Ramos (cell line): ENCODE measurements around the gene ACVR1B.

Experiments used
- in situ Hi-C: fragments of 300-500 bp; cut with MboI; formaldehyde crosslinking; loops from one replicate; pipeline ENCODE4 v1.14.3; 2022; ENCODE audit warnings: low sequenced_read_pairs; ENCODE audit not compliant: unreplicated experiment

Gene ACVR1B

DNA sequence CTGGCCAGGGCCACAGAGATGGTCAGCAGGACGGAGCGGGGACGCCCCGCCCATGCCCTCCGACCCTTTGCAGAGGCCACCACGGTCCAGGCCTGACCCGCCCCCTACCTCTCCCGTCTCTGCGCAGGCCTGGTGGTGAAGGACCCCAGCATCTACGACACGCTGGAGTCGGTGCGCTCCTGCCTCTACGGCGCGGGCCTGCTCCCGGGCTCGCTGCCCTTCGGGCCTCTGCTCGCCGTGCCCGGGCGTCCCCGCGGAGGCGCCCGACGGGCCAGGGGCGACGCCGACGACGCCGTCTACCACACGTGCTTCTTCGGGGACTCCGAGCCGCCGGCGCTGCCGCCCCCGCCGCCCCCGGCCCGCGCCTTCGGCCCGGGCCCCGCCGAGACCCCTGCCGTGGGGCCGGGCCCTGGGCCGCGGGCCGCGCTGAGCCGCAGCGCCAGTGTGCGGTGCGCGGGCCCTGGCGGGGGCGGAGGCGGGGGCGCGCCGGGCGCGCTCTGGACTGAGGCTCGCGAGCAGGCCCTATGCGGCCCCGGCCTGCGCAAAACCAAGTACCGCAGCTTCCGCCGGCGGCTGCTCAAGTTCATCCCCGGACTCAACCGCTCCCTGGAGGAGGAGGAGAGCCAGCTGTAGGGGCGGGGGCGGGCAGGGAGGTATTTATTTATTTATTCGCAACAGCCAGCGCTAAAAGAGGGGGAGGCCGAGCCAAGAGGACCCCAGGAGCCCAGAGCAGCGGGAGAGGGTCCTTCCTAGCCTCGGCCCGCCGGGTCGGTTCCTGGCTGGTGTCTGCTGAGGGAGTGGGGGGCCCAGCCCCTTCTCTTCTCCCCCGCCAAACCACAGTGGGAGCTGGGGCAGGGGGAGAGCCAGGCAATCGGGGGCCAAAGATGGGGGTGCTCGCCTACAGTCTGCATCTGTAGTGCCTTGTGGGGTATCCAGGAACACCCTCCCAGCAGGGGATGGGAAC is 63.4 kb downstream of the ACVR1B start:
- in situ Hi-C loops: no loop called here

DNA sequence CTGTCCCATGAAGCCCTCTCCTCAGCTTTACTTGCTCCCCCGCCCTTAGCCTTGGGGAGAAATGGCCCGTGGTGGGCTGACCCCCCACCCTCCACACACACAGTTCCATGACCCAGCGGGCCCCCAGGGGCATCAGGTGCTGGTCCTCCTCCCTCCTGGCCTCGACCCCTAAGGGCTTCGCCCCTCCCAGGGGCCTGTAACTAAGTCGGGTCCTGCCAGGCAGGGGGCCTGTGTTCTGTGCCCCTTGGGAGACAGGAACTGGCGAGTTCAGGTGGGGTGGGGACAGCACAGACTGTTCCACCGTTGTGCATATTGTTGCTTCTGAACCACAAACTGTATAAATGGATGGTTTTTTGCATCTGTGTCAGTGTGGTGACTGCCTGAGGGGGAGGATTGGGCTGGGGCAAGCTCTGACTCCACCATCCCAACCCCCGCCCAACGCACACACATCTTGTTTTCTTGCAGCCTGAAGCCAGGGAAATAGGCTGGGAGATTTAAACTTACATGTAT is 64.1 kb downstream of the ACVR1B start:
- in situ Hi-C loops: no loop called here

DNA sequence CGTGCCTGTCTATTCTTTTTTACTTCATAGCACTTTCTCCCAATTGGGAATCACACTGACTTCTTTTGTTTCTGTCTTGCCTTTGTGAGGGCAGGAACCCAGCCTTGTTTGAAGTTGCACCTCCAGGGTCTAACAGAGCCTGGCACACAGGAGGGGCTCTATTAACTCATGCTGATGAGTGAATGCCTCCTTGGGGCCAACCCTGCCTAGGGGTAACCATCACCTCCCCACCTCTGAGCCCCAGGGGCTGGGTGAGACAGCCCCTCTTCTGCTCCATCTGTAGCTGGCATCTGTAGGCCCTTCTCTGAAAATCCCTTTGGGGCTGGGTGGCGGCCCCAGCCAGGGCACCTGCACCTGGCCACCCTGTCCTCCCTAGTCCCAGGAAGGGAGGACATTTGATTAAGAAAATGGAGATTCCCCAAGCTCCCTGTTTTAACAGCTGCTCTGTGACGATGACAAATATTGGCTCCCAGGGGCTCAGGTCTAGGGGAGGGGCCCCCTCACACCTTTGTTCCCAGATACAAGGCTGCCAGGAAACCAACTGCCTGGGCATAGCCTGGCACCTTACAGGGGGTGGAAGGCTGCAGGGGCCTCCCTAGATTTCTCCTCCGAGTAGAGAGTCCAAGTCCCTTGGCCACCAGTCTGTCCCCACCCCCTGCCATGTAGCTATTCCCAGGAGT is 67.1 kb downstream of the ACVR1B start:
- in situ Hi-C loops: no loop called here

DNA sequence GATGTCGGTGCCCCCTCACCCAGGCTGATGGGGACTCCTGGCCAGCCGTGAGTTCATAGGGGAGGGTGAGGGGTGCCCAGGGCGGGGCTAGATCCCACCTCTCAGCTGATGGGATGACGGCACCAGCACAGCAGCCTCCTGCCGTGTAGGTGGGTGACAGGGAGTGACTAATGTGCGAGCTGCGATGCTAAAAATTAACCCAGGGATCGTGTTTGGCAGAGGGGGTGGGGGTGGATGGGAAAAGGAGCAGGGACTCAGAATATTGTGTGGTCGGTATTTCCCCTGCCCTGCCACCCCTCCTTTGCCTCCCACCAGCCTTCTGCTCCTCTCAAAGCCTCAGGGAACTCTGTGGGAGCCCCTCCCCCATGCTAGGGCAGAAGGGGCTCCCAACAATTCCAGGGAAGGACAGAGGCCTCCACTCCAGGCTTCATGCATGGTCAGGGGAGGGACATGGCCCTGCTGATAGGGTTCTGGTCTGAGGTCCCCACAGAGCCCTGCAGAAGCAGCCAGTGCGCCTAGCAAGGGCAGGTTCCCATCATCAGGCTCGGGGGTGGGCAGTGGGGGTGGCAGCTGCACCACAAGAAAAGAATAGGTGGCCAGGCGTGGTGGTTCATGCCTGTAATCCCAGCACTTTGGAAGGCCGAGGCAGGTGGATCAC is 67.7 kb downstream of the ACVR1B start:
- in situ Hi-C loops: no loop called here

DNA sequence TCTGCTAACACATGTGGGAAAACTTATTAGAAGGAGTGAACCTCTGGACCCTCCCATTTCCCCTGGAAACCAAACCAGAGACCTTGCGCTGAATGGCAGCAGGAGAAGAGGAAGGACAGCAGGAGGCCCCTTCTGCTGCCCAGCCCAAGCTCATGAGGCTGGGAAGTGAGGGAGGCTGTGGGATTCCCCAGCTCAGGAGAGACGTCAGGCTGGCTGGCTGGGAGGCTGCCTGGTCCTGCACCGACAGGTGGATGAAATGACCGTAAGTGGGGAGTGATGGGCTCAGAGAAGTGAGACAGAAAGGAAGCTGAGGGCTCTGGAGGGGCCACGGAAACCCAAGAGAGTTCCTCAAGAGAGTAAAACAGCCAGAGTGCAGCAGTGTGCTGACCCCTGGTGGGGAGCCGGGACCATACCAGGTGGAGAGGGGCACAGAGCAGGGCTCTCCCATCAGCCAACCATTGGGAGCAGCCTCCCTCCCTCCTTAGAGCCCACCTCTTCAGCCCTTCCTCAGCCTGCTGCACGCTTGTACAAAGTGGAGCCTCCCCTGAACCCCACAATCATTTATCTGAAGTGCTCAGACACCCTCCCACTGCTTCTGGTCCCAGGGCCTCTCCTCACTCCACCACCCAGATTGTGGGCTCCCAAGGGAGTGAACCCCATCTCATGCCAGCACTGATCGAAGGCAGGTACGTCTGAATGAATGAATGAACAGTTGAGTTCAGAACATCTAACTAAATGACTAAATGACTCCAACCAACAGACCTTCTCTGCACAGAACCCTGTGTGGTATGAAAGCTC is 69.2 kb downstream of the ACVR1B start:
- in situ Hi-C loops: no loop called here

DNA sequence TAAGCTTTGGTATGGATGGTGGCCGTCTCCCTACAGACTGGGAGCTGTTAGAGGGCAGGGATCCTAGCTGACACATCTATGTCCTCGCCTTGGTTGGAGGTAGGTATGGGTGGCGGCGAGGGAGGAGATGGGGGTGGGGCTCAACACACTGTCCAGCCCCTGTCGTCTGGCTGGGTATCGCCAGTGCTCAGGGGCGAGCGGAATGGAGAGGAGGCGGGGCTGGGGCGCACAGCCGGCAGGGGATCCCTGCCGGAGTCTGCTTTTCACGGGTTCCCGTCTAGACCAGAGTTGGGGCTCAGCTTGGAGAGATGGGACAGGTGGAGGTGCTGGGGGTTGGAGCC is 71.3 kb downstream of the ACVR1B start:
- in situ Hi-C loops: no loop called here

DNA sequence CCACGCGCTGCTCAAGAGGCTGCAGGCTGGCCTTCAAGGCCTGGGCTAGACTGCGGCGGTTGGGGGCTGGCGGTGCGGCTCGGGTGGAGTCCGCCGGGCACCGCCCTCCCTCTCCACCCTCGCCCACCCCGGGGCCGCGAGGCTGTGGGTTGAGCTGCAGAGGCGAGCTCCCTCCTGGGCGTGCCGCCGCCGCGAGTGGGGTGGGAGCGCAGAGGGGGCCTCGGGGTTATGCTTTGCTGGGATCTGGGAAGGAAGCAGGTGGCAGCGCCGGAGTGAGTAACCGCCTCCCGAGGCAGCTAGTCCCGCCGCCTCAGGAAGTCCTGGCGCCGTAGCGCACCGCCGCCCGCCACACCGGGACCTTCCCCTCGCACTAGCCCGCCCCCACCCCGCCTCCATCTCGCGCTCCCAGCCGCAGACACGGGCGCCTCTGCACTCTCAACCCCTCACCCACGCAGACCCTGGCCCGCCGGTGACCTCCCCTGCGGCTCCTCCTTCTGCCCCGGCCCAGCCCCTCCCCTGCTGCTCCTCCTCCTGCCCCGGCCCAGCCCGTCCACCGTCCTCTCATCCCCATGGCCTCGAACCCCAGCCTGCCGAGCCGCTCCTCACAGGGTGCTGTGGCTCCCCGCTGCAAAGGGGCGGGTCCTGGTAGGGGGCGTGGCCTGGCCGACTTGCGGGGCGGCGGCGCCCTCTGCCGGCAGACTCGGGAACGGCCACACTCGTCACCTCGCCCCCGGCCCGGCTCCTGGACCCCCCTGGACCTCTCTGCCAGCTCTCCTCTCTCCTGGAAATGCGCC is 71.9 kb downstream of the ACVR1B start:
- in situ Hi-C loops: no loop called here

DNA sequence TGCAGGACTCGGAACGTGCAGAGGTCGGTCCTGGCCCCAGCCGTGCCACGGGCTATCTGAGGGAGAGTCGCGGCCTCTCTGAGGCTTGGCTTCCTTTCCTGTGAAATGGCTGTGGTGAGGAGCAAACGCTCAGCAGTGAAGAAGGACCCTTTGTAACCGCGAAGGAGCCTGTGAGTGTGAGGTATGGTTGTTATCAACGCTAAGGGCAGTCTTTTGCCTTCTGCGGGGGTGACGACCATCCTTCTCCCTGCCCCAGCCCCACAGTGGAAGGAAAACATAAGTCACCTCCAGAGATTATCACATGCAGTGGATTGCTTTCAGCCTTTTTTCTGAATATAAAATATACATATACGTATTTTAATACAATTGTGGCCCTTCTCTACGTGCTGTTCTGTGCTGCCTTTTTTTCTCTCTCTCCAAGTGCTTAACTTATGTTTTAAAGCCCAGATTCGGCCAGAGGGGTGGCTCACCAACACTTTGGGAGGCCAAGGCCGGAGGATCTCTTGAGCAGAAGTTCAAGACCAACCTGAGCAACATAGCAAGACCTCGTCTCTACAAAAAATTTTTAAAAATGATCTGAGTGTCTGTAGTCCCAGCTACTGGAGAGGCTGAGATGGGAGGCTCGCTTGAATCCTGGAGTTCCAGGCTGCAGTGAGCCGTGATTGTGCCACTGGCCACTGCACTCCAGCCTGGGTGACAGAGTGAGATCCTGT is 72.6 kb downstream of the ACVR1B start:
- in situ Hi-C loops: no loop called here

DNA sequence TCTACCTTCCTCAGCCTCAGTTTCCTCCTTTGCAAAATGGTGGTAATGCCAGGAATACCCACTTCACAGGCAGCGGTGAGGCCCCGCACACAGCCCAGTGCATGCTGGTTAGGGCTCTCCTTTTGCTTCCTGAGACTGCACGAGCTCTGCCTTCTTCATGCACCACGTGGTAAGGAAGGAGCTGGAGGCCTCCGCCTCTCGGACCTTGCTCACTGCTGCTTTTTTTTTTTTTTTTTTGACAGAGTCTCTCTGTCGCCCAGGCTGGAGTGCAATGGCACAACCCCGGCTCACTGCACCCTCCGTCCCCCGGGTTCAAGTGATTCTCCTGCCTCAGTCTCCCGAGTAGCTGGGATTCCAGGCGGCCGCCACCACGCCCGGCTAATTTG is 73.3 kb downstream of the ACVR1B start:
- in situ Hi-C loops: loop anchor here (5.0 kb wide), 2 partner anchors 57 to 92 kb away; no protein-coding TSS in a partner anchor

DNA sequence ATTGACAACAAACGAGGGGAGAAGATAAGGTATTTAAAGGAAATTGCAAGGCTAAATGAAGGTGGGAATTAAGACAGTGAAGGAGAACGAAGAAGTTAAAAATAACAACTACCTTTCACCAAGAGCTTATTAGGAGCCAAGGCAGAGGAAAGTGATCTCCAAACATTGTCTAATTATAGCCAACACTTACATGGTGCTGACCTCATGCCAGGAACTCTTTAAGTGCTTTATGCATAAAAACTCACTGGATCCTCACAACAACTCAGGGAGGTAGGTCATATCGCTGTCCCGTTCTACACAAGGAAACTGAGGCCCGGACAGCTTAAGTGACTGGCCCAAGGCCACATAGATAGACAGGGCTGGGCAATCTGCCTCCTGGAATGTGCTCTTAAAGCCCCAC is 74.8 kb downstream of the ACVR1B start:
- in situ Hi-C loops: loop anchor here (5.0 kb wide), 2 partner anchors 56 to 91 kb away; no protein-coding TSS in a partner anchor

DNA sequence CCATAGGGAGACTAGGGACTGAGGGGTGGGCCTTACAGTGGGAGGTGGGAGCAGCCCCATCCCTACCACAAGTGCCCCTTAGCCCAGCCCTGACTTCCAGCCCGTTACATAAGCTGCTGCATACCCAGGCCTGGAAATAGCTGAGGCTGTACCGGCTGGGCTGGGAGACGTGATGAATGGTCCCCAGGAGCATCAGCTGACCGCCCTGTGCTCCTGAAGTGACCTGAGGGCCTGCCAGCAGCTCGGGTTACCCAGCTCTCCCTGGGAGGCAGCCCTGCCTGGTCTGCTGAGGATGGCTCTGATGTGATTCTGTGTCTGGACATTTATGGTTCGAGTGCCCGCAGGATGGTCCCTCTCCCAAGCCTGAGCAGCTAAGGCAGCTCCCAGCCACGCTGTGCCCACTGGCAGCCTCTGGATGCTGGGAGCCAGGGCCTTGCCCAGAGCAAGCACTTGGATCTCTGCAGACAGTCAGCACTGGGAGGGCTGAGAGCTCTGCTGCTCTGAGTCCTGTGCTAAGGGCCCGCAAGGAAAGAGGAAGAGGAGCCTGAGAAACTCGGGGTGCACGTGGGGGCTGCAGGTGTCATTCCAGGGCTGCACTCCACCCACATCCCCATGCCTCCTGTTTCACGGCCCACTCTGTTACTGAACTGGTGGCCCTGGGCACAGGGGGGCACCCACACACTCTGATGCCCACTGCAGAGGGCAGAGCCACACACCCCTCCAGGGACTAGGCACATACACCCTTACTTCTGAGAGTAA is 75.8 kb downstream of the ACVR1B start:
- in situ Hi-C loops: loop anchor here (5.0 kb wide), 2 partner anchors 55 to 90 kb away; no protein-coding TSS in a partner anchor

DNA sequence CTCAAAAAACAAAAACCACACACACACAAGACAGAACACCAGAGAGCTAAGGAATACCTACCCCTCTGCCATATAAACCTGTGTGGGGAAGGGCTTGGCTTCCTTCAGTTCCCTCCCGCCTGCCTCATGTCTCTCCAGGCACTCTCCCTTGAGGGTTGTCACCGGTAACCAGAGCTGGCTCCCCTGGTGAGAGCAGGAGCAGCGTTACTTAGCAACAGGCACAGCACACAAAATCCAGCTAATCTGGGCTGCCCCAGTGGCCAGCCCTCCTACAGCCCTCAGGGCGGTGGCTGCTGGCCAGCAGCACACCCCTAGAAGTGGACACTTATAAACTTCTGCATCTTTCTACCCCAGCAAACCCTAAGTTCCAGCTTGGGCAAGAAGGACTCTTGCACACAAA is 78.2 kb downstream of the ACVR1B start:
- in situ Hi-C loops: loop anchor here (5.0 kb wide), 2 partner anchors 53 to 88 kb away; no protein-coding TSS in a partner anchor

DNA sequence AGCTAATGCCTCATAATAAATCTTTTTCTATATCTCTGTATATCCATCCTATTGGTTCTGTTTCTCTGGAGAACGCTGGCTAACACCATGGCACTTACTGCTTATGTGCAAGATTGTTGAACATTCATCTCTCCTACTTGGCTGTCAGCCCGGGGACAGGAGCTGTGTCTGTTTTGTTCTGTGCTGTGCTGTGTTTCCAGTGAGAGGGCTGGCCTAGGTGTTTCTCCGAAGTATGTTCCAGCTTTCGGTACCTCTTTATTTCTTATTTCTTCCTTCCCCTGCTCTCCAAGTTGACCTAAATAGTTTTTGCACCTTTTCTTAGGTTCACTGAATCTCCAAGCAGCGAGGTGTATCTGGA is 80.9 kb downstream of the ACVR1B start:
- in situ Hi-C loops: no loop called here

DNA sequence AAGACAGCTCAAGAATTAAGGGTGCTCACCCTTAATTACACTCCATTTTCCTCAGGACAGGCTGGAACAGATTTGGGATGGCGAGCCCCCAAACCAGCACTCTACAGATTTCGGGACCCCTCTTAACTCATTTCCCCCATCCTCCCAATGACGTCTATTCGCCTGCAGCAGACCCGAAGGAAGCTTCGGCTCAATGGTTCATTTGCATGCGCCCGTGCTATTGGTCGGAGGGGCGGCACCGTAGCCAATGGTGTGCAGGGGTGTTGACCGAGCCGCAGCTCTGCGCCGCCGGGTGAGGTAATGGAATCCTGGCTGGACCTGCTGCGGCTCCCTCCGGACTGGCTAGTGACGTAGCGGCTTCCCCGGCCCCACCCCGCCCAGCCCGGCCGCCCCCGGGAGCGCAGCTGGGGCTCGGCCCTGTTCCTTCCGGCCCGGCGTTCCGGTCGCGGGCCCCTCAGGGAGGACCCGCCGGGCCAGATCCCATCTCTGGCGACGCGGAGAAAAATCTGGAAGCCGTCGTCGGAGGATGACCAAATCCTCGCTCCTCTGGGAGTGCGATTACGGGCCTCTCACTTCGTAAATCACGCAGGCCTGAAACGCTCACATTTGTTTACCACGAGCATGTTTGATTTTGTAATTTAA is 81.4 kb downstream of the ACVR1B start:
- in situ Hi-C loops: no loop called here

DNA sequence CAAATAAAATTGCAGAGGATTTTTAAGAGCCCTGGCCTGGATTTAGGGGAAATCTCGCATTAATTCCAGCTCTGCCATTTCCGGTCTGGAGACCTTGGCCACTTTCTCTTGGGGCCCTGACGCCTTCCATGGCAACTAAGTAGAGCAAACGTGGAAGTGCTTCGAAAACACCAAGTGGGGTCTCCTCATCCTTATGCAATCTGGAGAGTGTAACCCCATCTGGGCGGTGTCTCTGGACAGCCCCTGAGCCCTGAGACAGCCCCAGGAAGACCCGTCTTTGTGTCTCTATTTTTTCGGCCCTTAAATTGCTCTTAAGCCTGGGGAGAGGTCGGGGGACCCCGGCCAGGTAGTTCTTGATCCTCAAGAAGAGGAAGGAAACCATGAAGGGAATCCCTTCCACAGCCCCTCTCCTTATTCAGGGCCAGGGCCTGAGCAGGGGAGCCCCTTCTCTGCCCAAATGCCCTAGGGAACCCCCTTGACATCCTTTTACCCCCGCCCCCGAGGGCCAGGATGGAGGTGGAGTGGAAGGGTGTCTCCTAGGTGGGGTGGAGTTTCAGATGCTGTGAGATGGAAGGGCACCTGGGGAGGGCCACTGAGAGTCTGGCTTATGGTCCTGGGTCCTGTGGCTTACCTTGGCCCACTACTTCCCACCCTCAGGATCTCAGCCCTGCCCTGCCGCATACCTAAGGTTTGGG is 82.1 kb downstream of the ACVR1B start:
- in situ Hi-C loops: no loop called here

DNA sequence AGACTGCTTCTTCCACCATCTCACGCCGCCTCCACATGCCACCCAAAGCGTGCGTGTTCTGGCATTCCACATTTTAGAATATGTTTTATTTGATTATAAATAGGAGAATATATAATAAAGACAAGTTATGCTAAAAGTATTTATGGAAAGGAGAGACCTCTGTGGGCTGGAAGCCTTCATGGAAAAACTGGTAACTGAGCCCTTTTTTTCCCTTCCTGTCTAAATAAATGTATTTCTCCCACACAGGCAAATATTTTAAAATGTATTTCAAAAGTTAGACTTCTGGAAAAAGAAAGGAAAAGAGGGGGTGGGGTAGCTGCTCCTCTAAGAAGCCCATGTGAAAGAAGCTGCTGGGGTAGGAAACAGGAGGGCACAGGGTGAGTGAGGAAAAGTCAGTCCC is 83.7 kb downstream of the ACVR1B start:
- in situ Hi-C loops: no loop called here

DNA sequence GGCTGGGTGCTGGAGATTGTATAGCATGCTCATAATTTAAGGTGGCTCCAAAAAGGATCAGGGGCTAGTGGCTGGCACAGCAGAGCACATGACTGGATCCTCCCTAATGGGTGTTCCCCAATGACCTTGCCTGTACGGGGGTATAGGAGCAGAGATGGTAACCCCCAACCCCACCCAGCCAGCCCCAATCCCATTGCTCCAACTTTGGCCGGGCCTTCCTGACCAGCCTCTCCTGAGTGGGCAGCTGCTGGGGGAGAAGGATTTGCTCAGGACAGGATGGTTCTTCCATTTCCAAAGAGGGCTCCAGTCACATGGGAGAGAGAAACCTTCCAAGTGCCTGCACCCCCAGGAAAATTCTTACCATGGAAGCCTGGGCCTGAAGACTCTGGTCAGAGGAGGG is 84.4 kb downstream of the ACVR1B start:
- in situ Hi-C loops: no loop called here
